ENCODE results near the gene LEPROT.

Gene LEPROT

GRCh38 chr1:65412984-65413375 is 7.5 kb upstream of the LEPROT start:
- DNase-seq: no peak

GRCh38 chr1:65414538-65414937 is 5.9 kb upstream of the LEPROT start:
- DNase-seq: no peak

- DNase-seq: no peak
Measured at GRCh38 chr1:65416767-65417166, 3.7 kb upstream of the LEPROT start.

GRCh38 chr1:65417729-65418128 is 2.7 kb upstream of the LEPROT start:
- DNase-seq: no peak

DNA sequence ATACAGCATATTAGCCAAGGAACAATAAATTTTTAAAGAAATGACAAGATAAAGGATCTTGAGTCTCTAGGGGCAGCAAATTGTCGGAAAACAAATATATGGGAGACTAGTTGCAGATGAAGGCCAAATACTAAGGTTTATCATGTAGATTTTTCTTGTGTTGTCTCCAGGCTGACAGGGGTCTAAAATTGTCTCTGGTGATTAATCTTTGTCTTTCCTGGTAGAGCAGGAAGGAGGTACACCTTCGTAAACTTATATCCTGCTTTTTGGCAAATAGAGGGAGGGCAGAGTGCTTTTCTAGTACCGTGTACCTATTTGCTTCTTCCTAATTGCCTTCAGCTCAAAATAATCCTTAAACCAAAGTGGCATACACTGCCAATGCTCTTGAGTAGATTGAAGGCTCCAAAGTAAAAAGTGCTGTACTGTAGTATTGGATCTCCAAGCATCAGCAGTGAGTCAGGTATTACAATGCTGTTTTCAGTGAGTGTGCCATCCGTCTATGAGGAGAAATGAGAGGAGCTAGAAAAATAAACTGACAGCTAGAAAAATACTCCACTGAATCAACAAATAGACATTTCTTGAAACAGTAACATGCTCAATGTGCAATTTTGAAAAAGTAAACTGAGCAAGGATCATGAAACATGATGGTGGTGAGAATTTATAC is 1.8 kb upstream of the LEPROT start:
- no peak for DNase-seq

GRCh38 chr1:65419681-65420589 is 533 bp upstream of the LEPROT start:
- DNase-seq: peak; percentile 98

DNA sequence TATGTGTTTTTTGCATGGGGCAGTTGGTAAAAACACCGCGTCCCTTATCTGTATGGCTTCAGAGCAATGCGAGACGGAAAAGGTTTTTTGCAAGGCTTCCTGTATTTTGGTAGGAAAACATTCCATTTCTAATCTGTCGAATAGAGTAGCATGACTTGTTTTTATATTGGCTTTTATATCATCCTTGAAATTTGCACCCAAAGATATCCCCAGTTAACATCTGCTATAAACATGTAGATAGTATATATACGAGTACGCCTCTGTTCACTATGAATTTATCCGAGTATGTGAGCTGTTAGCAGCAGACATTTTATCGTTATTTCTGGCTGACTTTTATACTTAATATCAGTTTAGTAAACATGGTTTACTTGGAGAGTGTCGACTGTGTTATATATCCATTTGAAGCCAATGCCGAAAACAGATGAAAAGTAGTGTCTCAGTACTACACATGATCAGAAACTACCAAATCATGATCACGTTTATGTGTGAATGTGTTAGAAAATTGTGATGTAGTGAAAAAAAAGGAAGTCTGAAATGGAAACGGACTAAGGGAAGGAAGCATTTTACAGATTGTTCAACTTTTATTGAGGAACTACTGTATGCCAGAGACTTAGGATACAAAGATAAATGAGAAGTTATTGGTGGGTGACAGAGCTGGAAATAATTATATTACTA is 1.0 kb downstream of the LEPROT start:
- peak; percentile 63 for DNase-seq

- no peak for DNase-seq
Measured at GRCh38 chr1:65422241-65423203, 2.1 kb downstream of the LEPROT start.

DNA sequence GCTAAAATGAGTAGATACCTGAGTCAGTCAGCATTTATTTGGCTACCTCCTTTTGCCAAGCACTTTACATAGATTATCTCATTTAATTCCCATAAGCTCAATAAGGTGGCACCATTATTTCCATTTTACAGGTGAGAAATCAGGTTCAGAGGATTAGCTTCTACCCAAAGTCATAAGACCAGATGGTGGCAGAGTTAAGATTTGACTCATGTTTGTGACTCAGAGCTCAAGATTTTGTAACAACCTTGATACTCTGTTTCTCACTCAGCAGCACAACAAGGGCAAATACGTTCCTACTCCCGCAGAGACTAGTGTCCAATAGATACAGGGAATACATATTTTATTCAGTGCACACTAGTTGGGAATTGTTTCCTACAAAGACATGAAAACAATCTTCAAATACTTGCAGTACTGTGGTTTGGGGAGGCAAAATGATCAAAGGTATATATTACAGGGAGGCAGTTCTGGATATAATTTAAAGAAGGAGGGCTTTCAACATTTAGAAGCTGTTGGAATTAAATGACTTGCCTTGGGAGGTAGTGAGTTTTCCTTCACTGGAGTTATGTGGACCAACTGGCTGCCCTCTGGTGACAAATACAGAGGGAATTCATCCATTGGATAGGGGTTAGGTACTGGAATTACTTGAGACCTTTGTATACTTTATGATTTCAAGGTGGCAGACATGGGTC is 3.6 kb downstream of the LEPROT start:
- DNase-seq: no peak

DNA sequence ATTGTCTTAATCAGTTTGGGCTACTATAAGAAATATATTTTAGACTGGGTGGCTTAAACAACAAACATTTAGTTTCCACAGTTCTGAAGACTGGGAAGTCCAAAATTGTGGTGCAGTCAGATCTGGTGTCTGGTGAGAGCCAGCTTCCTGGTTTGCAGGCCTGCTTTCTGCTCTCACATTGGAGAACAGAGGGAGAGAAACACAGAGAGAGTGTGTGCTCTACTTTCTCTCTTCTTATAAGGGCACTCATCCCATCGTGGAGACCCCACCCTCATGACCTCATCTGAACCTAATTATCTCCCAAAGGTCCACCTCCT is 4.1 kb downstream of the LEPROT start:
- DNase-seq: no peak

GRCh38 chr1:65425006-65425405 is 4.5 kb downstream of the LEPROT start:
- DNase-seq: no peak

DNA sequence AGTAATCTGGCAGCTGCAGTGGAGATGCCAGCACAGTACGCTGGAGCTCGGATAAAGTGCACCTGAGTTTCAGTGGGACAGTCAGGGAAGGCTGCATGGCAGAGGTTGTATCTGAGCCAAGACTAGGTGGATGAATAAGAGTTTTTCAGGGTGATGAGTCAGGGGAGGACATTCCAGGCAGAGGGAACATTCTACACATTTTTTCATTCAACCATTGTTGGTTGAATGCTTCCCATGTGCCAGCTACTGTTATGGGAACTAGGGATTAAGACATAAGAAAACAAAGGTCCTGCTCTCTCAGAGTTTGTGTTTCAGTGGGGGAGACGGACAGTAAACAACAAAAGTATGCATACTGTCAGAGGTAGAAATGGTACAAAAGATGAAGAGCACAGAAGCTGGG is 5.2 kb downstream of the LEPROT start:
- no peak for DNase-seq

DNA sequence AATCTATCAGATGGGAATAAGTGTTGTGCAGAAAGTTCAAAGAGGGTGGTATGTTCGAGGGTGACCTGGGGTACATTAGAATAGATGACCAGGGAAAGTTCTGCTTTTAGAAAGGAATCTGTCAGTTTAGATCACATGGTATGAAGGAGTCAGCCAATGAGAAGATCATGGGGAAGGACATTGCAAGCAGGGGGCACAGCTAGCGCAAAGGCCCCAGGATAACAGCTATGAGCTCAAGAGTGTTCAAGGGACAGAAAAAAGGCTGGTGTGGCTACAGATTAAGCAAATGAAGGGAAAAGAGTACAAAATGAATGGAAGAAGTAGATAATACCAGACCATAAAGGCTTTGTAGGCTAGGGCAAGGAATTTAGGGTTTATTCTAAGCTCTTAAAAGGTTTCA is 8.6 kb downstream of the LEPROT start:
- no peak for DNase-seq

DNA sequence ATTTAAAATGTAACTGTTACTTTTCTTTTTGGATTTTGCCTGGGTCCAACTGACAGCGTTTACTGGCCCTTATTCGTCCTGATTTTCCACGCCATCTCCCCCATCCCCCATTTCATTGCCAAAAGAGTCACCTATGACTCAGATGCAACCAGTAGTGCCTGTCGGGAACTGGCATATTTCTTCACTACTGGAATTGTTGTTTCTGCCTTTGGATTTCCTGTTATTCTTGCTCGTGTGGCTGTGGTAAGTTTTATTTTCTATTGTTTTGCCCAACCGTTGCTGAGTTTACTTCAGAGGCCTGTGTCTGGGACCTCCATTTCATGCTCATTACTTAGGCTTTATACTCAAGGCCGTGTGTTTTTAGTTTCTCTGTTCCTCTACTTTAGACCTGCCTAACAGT is 9.3 kb downstream of the LEPROT start:
- DNase-seq: no peak

DNA sequence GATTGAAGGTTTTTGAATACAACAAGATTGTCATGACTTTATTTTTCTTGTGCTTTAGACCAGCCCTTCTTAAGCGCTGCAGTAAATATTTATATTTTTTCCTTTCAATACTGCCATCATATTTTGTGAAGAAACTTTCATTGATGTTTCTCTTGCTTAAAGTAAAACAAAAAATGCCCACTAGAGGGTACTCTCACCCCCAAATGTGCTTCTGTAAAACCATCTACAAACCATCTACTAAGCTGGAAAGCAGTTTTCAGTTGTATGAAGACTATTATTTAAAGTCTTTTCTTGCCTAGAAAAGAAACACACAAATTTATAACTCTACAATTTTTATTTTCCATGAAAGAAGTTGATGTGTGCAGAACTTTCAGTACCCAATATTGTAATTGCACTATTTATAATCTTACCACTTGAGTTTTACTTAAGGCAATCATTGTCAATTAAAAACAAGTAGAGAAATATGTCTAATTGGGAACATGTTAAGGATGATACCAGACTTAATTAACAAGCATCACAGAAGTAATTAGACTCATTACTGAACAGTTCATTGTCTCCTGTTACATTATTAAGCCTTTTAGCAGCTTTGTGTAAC is 10.7 kb downstream of the LEPROT start:
- peak; percentile 56 for DNase-seq

DNA sequence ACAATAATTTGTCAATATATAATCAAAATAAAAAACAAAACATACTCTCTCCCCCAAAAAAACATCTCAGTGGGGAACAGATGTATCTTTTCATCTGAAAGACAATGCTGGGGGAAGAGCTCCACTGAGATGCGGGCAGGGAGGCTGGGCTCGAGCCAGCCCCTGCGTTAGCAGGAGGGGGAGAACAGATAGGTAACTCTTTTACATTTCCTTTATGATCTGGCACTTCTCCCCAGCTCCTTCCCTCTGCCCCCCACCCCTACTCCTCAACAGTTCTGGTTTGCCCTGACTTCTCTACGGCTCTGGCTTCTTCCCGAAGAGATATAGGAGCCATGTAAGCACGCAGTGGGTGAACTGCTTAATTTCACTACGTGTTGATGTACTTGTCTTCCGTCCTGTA is 12.4 kb downstream of the LEPROT start:
- no peak for DNase-seq

GRCh38 chr1:65434255-65434654 is 13.8 kb downstream of the LEPROT start:
- no peak for DNase-seq

GRCh38 chr1:65434760-65435159 is 14.3 kb downstream of the LEPROT start:
- DNase-seq: no peak

DNA sequence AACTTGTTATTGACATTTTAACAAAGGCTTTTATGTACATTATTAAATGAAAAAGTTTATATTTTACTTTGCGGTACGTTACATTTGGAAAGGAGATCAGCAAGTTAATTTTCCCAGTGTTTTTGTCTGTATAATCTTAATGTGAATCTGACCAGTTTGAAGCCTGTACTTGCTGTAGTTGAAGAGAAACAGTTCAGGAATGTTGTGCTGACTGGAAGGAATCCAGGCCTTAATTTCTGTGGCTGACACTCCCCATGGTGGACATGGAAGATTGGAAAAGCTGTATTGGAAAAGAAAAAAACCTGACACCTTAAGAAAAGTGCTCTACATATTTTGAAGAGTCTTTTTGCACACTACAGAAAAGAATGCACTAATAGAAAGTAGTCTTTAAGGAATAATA is 15.5 kb downstream of the LEPROT start:
- no peak for DNase-seq

GRCh38 chr1:65437616-65438015 is 17.1 kb downstream of the LEPROT start:
- no peak for DNase-seq

DNA sequence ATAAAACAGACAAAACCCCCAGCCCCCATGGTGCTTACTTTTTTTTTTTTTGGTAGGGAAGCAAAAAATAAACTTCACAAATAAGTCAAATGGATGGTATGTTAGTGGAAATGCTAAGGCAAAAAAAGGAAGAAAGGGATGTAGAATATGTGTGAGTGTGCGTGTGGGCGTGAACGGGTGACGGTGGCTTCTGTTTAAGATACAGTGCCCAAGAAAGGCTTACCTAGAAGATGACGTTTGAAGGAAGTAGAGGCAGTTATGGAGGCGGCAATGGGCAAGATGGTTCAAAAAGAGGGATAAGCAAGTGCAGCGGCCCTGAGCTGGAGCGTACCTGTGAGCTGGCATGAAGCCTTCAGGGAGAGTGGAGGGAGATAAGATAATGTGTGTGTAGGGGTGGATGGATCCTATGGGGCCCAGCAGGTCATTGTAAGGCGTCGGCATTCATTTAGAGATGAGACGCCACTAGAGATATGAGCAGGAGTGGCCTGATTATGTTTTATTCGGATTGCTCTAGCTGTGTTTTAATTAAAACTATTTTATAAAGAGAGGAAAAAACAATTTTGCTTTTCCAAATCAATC is 19.9 kb downstream of the LEPROT start:
- DNase-seq: no peak
